8988T (cell line): Measurements from ENCODE around the gene NELFCD.

Experiments
- DNase-seq: peaks from one replicate; pipeline ENCODE4 v3.0.0; 2011

NELFCD gene

DNA sequence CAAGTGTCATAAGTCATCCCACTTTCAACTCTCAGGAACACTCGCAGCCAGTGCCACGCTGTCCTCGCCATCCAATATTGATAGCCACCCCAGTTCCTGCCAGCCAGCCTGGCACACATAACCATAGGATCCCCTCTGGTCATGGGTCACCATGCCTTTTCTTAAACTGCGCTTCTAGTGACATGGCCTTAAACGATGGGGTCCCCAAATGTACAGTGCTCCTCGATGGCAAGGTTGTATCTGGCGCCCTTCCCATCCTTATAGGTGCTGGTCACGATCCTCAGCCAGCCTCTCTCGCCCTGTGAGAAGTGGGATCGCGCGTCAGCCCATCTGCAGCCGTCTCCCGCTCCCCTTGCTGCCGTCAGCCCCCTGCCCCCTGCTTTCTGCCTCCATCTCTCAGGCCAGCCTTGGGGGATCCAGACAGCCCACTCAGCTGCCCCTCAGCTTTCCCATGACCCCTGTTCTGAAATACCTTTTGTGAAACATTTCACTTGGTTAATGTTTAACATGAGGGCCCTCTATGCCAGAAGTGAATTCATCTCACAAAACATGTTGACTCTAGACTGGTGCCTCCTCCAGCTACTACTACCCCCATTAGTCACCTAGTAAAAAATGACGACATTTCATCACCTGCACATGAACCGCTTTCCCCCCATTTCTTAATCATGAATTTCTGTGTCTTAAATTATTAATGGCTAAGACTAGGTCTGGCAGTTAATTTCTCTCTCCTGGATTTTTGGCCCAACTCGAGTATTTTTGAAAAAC, 14.6 kb downstream of the NELFCD start:
- DNase-seq, result no peak

DNA sequence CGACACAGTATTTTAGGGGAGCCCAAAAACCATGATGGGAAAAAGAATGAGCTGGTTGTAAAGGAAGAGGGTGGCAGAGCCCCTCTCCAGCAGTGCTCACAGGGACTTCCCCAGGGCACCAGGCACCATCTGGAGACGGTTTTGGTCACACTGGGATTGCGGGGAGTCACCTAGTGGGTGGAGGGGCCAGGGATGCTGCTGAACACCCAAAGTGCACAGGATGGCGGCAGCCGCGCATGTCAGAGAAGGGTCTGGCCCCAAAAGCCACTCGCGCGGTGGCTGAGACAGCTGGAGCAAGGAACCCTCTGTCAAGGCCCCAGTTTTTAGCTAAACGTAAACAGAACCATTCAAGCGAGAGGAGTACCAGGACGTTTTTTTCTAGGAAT, 15.2 kb downstream of the NELFCD start:
- no peak for DNase-seq

DNA sequence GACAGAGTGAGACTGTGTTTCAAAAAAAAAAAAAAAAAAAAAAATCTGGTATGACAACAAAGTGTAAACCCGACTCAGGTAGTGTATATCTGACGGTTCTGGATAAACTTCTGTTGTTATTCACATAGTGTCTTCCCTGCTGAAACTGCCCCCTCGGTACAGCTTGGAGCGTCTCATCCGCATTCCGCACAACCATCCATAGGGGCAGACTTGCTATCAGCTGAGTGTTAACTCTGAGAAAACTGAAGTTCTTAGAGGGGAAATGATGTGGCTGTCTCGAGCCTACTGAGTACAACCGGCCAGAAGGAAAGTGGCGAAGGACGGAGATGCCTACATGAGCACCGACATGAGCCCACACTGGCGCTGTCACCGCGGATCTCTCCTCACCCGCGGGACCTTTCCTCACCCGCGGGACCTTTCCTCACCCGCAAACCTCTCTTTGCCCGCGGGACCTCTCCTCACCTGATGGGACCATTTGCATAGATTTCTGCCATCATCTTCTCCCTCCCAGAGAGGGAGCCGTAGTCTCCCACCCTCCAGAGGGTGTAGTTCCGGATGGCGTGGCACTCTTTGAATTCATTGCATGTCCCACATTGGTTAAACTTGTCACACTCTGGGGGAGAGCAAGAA, 16.2 kb downstream of the NELFCD start:
- no peak for DNase-seq

DNA sequence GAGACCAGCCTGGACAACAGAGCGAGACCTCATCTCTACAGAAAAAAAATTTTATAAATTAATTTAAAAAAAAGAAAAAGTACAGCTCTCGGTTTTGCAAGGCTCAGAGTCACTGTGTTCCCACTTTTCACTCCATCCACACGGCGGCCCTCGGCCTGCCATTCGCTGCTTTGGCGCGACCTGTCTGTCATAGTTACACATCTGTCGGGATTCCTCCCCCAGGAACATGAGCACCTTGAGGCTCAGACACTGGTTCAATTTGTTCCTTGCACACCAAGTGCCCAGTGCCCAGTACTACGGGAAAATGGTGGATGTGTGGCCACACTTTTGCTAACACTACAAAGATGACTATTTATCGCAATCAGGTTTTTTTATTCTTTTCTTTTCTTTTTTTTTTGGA, 17.6 kb downstream of the NELFCD start:
- no peak for DNase-seq

DNA sequence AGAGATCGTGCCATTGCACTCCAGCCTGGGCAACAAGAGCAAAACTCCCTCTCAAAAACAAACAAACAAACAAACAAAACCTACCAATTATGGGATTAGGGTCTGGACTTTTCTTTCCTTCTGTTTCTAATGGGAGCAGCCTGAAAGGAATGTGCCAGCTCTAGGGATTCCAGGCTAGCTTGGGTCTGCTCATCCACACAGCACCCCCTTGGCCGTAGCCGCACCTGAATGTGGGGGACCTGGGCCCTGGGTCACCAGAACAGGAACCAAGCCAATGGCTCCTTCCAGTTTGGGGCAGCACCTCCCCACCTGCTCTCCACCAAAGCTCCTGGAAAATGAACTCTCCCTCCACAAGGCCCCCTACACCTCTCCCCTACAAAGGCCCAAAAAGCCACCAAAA, 19.3 kb downstream of the NELFCD start:
- no peak for DNase-seq

DNA sequence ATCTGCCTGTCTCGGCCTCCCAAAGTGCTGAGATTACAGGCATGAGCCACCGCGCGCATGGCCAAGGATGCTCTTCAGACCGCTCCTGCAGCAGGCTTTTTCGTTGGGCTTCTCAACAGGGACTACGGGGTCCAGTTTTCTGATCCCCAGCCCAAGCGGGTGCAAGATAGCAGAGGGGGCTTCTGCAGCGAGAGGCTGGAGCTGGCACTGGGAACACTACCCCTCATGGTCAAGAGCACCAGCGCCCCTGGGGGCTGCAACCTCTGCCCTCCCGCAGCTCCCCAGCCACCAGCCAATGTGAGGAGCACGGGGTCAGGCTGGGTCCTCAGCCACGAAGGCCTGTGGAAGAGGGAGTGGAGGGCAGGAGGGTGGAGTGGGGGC, 20.0 kb downstream of the NELFCD start:
- DNase-seq, result no peak

DNA sequence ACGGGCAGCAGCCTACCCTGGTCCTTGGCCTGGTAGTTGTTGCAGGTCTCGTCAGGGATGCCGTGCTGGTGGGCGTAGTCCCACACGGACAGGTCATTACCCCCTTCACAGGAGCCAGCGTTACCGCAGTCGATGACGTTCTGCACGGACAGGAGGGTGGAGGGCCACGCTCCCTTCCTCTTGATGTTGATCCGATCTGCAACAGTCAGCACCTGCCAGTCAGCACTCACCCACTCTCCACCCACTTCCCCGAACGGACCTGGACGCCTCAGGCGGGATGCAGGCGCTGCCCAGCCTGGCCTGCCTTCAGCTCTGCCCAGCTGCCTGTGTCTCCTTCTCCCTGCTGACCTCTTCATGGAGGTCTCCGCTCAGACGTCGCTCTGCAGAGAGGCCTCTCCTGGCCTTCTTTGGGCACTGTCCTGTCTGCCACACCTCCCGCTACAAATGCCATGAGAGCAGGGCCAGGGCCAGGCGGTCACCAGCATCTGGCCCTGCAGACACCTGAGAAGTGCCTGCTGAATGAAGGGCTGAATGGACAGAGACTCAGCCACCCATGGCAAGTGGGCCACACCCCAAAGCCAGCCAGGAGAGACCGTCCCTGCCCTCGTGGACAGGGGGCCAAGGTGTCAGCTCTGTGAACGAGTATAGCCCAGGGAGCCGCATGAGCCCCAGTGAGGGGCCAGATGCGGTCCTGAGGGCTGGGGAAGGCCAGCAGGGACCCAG, 20.6 kb downstream of the NELFCD start:
- no peak for DNase-seq

DNA sequence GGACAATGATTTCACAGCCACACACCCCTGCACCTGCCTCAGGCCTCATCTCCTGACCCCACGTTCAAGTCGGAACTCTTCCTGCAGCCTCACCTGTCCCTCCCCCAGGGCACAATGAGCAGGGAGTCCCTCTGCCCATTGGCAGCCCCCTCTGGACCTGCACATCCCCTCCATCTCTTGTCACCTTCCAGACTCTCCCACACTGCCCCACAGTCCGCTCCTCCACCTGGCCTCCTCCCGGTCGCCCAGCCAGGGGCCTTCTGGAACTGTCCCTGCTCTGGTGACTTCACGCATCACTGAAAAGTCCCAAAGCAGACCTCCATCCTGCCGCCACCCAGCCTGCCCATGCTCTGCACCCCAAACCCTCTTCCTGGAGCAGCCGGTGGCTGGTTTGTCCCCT, 21.3 kb downstream of the NELFCD start:
- no peak for DNase-seq

DNA sequence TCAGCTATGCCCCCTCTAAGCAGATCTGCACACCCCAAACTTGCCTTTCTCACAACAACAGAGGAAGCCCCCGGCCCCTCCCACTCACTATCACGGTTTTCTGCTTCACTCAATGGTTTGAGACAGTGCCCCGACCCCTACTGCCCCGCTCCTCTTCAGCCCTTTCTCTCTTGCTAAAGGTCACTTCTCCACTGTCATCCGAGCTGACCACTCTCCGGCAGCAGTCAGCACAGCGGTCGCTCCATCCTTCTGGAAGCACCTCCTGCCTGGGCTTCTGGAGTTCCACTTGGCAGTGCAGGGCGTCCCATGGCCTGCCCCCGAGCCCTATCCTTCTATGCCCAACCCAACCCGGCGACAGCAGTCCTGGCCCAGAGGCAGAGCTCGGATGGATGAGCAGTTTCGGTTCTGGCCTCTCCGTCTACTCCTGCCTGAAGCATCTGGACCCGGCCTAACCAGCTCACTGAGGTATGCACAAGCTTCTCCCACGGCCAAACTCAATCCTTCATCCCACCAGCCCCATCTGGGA, 21.9 kb downstream of the NELFCD start:
- DNase-seq, result no peak

DNA sequence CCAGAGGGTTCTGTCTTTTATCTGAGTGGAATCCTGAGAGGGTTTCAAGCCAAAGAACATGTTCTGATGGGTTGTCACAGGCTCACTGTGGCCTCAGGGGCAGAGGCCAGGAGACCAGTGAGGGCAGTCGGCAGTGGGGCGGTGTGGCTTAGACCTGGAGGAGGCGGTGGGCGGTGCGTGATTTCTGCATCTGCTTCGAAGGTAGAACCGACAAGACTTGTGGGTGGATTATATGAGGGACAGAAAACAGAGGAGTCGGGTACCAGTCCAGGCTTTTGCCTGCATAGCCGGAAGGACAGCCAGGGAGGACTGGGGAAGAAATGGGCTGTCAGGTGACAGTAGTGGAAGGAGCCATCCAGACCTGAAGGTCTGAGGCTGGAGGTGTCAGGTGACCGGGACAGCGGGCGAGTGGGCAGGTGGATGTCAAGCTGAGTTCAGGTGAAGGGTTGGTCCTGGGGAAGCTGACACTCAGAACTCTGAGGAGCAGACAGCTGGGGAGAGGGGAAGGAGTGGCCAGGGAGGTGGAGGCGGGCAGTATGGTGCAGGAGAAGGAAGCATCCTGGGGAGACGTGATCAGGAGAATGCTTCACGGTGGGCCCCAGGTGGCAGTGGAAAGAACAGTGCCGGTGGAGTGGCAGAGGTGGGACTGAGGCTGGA, 22.9 kb downstream of the NELFCD start:
- no peak for DNase-seq

DNA sequence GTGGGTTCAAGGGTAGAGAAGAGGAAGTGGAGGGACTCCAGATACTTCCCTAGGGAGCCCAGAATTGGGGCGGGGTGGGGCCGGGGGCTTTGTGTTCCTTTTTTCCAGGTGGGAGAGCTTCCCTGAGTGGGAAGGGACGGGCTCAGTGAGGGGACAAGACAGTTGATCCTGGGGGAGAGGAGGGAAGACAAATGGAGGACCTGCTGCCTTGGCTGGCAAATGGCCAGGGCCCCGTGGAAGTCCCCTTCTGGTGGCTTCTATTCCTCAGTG, 23.4 kb downstream of the NELFCD start:
- DNase-seq, result no peak

DNA sequence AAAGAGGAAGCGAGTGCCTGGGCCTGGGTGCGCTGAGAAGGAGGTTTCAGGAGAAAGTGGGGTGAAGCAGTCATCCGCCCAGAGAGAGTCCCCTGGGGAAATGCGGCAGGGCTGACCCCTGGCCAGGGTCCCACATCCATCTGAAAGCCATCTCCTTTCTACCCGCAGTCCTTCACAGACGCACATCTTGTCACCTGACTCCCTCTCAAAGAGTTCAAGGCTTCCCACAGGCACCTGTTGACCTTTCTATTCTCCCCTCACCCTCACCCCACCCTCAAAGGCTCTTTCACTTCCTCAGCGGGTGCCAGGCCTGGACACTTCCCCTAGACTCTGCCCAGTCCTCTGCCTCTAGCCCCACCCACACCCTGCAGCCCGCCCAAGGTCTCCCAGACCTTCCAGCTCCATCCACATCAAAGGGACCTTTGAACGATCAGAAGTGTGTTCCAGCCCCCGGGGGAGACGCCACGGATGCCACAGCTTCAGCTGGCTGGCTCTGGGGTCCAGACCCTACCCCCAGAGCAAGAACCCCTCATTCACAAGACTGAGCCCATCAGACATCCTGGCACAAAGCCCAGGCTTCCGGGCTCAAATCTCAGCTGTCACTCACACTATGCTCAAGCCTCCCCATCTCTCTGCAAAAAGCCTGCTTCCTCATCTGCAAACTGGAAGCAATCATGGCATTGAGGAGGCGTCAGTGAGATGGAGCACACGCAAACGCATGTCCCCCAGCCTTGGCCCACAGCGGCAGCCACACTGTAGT, 23.9 kb downstream of the NELFCD start:
- DNase-seq, result no peak

DNA sequence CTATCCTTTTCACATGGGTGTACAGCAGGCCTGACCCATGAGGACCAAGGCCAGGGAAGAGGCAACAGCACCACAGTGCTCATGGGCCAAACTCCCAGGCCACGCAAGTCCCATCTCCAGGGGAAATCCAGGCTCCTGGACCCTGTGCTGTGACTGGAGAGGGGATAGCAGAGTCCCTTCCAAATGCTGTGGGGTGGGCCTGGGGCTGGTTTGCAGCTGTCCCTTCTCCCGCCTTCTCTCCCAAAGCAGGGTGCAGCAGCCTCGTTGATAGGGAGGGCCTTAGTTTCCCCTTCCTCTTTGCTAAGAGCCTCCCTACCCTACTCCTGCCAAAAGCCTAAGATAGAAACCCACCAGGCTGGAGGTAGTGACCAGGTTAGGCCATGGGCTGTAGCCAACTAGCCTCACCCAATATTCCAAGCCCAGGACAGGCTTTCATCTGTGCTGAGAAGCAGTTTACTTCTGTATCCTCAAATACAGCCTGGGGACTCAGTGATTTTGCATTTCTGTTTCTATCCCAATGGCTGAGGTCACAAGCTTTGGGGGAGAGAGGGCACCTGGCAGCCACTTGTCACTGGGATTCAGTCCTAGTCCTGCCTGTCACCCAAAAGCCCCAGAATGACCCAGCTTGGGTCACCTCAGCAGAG, 24.6 kb downstream of the NELFCD start:
- no peak for DNase-seq

DNA sequence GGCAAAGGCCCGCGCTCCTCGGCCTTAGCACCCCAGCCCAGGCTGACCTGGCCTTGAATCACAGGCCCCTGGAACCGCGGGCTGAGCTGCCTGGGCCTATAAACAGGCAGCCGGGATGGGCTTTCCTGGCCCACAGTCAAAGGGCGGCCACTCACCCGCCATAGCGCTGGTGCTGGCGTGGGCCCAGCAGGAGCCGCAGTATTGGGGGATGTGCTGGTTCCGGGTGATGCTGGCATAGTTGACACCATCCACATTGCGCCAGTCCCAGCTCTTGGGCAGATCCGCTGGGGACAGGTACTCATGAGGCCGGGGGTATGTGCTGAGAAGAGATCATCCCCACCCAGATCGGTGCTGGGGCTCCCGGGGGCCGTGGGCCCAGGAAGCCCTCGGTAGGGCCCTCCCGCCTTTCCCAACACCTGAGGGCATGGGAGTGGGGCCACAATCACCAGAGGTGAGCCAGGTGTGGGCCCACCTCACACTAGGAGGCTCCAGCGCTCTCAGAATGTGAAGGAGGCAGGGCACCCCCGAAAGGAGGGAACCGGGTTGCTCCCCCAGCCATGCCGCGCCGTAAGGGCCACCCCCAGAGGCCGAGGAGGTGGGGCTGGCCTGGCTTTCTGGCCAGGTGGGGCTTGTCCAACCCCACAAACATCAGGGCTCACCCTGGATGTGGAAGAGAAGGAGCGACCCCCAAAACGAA, 25.3 kb downstream of the NELFCD start:
- no peak for DNase-seq

DNA sequence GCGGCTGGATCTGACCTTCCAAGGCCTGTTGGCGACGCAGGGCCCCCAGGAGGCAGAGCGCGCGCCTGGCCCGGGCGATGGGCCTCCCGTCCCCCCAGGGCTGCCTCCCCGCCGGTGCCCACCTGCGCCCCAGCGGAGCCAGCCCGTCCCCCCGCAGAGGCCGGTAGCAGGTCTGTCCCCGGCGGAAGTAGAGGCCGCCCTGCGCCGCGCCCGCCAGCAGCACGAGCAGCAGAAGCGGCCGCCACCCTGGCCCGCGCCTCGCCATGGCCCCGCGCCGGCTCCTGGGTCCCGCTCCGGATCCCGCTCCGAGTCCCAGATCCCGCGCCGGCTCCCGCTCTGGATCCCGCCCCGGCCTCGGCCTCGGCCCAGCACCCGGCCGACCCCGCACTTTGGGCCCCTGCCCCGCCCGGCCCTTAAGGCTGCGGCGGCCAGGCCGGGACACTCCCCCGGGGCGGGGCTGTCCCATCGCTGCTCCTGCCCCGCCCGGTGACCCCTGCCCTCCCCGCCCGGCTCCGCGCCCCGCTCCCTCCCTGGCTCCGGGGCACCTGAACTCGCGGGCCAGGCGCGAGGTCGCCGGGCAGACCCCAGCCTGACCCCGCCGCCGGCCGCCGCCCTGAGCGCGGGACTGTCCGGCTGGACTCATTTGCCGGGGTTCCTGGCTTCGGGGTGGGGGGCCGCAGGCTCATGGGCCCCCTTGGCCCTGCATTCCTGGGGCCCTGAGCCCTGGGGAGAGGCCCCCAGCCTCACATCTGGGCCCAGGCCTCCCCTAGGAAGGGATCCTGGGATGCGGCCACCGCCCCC, 26.0 kb downstream of the NELFCD start, which contains the start of gene CTSZ:
Gene CTSZ (minus strand): TSS at position 391 of the 801 bp plus-strand sequence. CDS start 126 bp downstream, at position 265.
- DNase-seq, result peak; percentile 95

DNA sequence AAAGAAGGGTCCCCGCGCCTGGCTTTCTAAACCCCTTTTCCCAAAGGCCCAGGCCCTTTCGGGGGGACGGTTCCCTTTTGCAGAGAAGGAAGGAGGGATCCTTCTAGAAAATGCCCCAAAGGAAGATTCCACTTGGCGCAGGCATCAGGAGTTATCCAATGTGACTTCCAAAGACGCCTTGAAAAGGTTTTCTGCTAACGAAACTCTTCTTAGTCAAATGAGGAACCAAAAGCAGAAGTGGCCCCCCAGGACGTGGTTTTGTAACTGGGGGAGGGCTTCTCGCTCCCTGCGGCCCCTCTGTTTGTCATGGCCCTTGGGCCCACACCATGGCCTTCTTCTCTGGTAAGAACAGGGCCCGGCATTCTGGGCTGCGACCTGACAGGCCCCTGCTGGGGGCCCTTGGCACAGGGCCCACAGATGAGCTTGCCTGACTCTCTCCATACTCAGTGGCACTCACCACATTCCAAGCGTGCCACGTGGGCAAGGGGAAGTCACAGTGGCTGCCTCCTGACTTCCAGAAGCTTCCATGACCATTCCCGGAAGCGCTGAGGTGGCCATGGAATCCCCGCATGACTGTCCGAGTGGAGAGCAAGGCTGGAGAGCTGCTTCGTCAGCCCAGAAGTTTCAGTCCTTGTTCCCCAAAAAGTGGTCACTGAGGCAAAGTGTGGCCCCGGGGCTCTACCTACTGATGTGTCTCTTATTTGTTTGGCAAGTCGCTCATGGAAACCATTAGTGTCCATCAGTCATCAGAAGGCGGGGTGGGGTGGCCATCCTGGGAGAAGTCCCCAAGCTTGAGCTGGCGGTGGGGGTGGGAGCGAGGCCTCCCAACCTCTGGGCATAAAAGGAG, 26.8 kb downstream of the NELFCD start:
- no peak for DNase-seq

DNA sequence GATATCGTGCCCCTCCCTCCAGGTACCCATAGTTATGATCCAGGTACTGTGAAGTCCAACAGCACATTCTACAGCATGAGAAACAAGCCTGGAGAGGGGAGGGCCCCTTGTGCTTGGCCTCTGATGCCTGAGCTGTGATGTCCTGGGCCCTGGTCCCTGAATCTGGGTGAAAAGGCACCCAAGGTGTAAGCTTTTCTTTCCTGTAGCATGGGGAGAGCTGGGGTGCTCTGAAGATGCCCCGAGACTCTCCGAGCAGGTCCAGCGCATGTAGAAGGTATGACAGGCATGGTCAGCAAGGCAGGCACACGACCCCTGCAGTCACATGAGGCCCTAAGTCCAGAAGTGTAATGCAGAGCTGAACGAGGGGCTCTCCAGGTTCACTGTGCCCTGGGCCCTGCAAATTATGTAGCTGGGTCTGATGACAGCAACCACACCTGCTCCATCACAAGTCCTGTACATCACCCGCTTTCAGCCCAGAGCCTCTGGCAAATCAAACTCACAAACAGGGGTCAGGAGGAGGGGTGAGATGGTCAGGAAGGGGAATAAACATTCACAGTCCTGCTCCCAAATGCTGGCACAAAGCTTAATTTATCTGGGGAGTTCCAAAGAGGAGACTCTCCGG, 27.8 kb downstream of the NELFCD start:
- DNase-seq, result no peak

DNA sequence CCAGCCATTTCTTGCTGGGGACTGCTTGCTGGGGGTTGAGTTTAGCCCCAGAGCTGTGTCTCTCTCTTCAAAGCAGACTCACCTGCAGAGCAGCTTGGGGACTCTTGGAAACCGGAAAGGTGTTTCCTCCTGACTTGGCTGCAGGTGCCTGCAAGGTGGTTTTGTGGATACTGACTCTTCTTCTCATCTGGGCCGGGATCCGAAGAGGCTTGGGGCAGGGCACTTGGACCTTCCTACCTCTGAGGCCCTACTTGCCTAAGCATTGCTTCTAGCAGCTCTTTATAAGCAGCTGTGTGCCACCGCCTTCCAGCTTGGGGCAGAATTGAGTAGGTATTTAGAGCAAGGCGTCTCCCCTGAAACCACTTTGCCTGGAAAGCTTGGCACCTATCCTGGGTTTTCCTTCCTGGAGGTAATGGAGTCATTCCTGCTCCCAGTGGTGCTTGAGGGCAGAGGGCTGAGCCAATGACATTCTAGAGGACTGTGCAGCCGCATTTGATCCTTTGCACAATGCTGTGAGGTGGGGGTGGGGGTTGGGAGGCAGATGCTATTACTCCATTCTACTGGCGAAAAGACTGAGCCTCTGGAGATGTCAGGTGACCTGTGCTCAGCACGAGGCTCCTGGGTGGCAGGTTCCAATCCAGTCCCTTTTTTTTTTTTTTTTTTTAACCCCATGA, 29.4 kb downstream of the NELFCD start:
- no peak for DNase-seq
